Thyroid gland (tissue), 4 donors: ENCODE measurements around the gene EGFR.

Source experiments
- POLR2A ChIP-seq, 2 donors: fragments of 450-650 bp; IDR thresholded peaks; one replicate each; pipeline ENCODE4 v1.6.1; 2017; ENCODE audit warnings: antibody characterized with exemption in 2 of 2, mild to moderate bottlenecking in 2 of 2, moderate library complexity in 1 of 2
- TF ChIP-seq, protein P1 (sequence below), 6 experiments: fragments of 200-600 bp in 3 of 6; fragments of 450-650 bp in 3 of 6; sonication (generic) in 3 of 6; IDR thresholded peaks; one replicate each; pipeline ENCODE4 v1.5.1; 2016 to 2019; ENCODE audit warnings: antibody characterized with exemption in 6 of 6, mild to moderate bottlenecking in 2 of 6, inconsistent platforms in 1 of 6, moderate library complexity in 1 of 6

DNA sequence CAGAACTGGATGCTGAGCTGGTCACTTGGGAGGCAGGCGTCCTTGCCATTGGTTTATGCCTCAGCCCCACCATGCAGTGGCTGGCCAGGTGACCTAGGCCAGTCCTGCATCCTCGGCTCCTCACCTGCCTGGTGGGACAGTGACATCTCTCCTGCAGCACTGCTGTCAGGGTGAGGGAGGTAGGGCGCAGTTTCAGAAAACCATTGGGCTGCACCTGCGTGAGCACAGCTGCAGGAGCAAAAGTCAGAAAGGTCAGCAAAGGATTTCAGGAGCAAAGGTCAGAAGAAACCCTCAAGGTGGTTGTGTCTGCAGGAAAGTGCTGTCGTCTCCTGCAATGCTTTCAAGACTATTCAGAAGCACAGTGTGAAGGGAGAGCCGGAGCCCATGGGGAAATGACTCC lies 48.1 kb downstream of the EGFR start:
- TF ChIP-seq, protein P1, sequence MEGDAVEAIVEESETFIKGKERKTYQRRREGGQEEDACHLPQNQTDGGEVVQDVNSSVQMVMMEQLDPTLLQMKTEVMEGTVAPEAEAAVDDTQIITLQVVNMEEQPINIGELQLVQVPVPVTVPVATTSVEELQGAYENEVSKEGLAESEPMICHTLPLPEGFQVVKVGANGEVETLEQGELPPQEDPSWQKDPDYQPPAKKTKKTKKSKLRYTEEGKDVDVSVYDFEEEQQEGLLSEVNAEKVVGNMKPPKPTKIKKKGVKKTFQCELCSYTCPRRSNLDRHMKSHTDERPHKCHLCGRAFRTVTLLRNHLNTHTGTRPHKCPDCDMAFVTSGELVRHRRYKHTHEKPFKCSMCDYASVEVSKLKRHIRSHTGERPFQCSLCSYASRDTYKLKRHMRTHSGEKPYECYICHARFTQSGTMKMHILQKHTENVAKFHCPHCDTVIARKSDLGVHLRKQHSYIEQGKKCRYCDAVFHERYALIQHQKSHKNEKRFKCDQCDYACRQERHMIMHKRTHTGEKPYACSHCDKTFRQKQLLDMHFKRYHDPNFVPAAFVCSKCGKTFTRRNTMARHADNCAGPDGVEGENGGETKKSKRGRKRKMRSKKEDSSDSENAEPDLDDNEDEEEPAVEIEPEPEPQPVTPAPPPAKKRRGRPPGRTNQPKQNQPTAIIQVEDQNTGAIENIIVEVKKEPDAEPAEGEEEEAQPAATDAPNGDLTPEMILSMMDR (IDR thresholded peaks at IDR 0.05): no peak
- no peak for TF ChIP-seq POLR2A (IDR thresholded peaks at IDR 0.05)
